DND-41 (cell line): Measurements from ENCODE around the gene CUL5.

Experiments used
- CTCF ChIP-seq: IDR thresholded peaks from 2 replicates; pipeline ENCODE4 v1.5.1; 2012; ENCODE audit warnings: borderline replicate concordance, low read length, moderate library complexity, mild to moderate bottlenecking; ENCODE audit not compliant: poor library complexity, severe bottlenecking; ENCODE audit errors: extremely low read depth
- EZH2 ChIP-seq: IDR thresholded peaks from 3 replicates; pipeline ENCODE4 v1.6.1; 2012; ENCODE audit warnings: borderline replicate concordance, low read depth, mild to moderate bottlenecking, moderate library complexity, low read length, inconsistent platforms; ENCODE audit not compliant: severe bottlenecking

GRCh38 chr11:108097179-108097578 lies 88.5 kb downstream of the CUL5 start:
- TF ChIP-seq CTCF (no peak), EZH2 (no peak)
